ENCODE data around the gene ZNF438.
A peak's percentile ranks its signal among the peaks of the same experiment; 100 is the strongest.
"Not testable (repeated sequence)": the region's sequence is repeated elsewhere in the genome, so short reads cannot be mapped to it uniquely, and the experiment has no call there.

The ZNF438 gene

DNA sequence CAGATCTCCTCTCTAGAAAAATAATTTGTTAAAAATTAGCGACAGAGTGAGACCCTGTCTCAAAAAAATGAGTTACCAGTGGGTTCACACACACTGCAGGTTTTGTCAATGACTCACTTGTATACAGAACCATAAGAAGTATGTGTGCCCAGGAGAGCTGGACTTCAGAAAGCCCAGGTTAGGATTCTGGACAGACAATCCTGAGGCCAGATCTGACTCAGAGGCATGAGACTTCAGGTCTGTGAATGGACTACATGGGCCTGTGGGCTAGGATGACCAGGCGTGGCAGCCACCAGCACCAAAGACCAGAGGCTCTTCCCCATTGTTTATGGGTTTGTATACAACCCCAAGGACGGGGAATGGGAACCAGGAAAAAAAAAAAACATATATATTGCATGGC is 9.3 kb upstream of the ZNF438 start:
- no peak for DNase-seq (ENCODE audit: low read depth)

DNA sequence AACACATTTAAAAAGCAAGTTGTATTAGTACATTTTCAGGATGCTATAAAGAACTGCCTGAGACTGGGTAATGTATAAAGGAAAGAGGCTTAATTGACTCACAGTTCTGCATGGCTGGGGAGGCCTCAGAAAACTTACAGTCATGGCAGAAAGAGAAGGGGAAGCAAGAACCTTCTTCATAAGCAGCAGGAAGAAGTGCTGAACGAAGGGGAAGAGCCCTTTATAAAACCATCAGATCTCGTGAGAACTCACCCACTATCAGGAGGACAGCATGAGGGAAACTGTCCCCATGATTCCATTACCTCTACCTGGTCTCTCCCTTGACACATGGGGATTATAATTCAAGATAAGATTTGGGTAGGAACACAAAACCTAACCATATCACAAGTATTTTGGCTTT is 7.3 kb upstream of the ZNF438 start:
- peak; percentile 17 for DNase-seq (ENCODE audit: low read depth)

DNA sequence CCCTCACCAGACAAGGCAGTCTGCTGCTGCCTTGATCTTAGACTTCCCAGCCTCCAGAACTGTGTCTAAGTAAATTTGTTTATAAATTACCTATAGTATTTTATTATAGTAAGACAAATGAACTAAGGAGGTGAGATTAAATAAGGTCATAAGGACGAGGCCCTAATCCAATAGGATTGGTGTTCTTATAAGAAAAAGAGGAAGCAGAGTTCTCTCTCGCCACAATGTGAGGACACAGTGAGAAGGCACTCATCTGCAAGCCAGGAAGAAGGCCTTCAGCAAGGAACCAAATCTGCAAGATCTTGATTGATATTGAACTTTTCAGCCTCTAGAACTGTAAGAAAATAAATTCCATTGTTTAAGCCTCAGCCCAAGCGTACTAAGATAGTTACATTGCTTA is 6.1 kb upstream of the ZNF438 start:
- no peak for DNase-seq (ENCODE audit: low read depth)

DNA sequence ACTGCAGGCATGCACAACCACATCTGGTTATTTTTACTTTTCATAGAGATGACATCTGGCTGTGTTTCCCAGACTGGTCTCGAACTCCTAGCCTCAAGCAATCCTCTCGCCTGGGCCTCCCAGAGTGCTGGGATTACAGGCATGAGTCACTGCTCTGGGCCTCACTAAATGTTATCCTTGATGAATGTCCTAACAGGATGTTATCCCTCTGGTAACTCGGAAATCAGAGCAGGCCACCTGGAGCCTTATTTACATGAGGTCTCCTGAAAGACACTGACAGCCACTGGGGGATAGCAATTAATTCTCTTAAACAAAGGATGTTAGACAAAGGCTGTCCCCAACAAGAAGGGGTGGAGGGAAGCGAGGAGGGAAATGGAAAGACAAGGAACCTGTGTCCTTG is 4.5 kb upstream of the ZNF438 start:
- DNase-seq (ENCODE audit: low read depth), result no peak

DNA sequence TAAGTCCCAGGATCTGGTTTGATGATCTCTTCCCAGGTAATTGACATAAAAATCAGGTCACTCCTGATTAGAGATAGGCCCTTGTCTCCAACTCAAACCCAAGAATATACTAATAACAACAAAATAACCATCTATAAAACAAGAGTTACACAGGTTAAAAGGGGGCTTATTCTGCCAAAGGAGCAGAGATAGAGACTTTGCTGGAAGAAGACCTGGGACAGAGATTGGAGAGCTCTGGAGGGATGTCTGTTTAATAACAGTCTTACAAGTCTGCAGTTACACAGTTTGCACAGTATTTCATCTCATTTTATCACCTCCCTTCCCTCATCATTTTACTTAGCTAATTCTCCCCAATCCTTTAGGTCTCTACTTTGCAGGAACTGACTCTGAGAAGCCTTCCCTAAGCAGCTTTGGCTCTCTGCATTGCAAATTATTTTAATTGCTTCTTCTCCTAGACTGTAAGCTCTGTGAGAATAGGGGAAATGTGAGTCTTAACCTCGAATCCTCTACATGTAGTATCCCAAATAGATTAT is 3.7 kb upstream of the ZNF438 start:
- DNase-seq (ENCODE audit: low read depth), result no peak

DNA sequence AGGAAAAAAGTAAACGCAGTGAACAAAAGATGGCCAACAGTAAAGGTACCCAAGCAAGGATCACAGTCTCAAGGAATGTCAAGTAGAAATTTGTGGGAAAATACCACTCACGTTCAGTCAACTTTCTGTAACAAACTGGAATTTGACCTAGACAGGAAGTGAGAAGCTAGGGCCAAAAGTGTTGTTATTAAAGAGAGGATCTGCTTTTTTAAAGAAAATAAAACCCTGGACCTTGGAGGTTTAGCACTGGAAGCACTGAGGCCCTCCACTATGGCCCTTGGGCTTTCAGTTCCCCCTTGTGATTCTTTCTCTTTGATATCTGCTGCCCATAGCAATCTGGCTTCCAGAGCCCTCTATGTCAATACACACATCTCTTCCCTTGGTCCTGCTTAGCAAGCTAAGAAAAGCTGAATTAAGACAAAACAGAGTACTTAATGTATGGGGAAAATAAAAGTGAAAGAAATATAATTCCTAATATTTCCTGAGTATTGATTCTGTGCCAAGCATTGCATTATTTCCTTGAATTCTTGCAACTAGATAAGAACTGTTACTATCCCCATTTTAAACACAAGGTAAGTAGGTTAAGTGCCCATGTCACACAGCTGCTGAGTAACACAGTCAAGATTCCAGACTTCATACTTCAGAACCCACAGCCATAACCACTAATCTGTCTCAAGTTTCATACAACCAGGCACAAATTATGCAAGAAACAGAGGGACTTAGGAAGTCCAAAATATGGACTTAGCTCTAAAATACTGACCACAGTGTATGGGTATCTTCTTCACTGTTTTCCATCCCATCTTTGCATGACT is 2.6 kb upstream of the ZNF438 start:
- no peak for DNase-seq (ENCODE audit: low read depth)

DNA sequence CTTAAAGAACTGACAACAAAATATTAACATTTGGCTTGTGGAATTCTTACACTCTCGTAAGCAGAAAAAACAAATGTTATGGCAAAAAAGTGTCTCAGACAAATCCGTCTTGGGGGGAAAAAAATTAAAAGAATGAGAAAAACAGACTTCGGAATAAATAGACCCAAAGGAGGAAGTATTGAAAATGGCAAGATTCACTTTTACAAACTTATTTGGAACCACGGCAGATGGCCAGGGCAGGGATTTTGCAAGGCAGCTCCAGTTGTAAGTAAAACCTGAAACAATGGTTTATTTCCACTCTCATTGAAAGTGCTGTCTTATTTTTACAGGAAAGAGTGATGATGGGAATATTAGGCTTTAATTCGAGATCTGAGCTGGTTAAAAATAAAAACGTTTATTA is 1.5 kb upstream of the ZNF438 start:
- DNase-seq (ENCODE audit: low read depth), result no peak

DNA sequence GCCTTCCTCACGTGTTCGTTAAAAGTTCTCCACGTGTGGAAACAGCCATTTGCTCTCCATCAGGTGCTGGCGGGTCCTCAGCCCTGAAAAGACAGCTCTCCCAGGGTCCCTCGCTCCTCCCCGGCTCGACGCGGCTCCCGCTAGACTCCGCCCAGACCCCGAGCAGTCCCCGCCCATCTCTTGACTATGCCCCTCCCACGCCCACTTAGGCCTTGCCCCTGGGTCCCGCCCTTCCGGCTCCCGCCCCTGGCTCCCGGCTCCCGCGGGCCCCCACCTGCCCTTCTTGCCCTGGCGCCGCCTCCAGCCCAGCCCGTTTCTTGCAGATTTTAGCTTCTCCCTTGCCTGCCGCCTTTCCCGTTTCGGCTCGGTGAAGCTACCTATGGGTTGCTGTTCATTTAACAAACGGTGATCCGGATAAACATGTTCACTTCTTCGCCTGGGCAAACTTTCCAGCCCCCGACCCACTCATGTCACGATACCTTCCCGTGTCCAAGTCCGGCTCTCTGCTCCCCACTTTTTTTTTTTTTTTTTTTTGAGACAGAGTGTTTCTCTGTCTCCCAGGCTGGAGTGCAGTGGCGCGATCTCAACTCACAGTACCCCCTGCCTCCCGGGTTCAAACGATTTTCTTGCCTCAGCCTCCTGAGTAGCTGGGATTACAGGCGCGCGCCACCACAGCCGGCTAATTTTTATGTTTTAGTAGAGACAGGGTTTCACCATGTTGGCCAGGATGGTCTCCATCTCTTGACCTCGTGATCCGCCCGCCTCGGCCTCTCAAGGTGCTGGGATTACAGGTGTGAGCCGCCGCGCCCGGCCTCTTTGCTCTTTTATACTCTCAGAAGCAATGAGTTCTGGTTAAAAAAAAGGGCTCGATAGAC is 830 bp upstream of the ZNF438 start:
- DNase-seq (ENCODE audit: low read depth), result peak; percentile 77

DNA sequence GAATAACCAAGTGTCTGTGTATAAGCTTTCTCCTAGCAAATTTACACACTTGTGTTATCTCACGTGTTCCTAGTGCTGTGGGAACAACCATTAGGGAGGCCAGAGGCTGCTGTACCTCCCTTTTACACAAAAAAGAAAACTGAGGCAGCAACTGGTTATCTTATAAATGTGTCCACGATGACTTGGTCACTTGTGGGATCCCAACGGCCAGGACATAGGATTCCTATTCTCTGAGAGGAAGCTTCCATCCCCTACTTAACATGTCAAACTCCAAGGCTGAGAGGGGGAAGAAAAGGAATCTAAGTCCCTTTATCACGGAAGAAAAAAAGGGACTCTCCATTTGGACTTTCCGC is 484 bp downstream of the ZNF438 start:
- DNase-seq (ENCODE audit: low read depth), result no peak

DNA sequence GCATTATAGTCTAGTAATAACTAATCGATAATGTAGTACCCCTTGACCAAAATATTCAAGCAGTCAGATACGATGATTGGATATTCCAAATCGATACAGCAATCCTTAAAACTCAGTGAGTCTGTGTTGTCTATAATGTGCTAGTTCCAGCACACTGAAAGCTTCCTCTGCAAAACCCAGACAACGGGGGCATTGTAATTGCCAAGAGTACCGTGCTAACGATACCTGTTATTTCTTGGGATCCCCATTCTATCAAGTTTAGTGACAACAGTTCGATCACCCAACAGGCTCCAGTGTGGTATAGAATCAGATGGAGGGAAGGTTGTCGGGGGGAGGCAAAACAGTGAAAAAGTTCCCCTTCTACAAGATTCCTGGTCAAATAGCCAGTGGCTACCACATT is 865 bp downstream of the ZNF438 start:
- DNase-seq (ENCODE audit: low read depth), result no peak

DNA sequence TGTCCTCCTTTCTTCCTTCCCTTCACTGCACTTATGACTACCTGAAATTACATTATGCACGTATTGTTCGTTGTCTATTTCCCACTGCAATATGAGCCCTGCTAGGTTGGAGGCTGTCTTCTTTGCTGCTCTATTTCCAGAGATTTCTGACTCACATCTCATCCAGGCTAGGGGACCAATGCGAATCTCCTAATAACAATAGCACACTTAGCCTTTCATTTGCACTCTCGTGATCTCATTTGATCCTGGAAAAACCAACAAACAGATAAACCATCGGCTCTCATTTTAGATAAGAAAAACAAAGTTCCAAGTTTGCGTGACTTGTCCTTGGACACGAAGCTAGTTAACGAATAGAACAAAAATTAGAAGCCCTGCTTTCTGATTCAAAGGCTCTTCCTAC is 1.4 kb downstream of the ZNF438 start:
- no peak for DNase-seq (ENCODE audit: low read depth)

DNA sequence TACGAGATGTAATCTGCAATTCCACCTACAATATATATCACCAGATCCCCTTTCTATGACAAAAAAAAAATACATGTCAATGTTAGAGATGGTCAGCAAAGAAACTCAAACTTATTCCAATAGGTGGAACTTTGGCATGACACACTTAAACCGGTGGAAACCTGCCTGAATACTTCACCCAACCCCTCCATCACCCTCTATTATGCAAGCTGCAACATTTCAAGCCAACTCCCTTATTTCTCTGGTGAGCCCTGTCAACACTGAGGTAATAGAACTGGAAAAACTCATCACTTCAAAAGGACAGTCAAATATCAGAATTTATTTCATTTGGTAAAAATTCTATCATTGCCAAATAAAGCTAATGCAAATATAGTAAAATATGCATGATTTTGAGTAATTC is 3.6 kb downstream of the ZNF438 start:
- no peak for DNase-seq (ENCODE audit: low read depth)

DNA sequence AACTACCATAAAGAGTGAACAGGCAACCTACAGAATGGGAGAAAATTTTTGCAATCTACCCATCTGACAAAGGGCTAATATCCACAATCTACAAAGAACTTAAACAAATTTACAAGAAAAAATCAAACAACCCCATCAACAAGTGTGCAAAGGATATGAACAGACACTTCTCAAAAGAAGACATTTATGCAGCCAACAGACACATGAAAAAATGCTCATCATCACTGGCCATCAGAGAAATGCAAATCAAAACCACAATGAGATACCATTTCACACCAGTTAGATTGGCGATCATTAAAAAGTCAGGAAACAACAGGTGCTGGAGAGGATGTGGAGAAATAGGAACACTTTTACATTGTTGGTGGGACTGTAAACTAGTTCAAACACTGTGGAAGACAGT is 5.4 kb downstream of the ZNF438 start:
- DNase-seq (ENCODE audit: low read depth), result not testable (repeated sequence)

DNA sequence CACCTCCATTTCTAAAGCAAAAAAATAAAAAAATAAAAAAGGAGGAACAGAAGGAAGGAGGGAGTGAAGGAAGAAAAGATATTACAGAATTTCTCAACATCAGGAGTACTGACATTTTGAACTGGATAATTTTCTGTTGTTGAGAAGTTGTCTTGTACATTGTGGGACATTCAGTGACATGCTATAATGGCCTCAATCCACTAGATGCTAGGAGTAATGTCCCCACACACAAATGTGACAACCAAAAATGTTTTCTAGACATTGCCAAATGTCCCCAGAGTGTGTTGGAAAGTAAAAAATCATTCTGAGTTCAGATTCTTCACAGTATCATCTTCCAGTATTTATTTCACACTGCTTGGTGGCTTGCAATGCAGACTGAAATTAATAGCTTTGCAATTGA is 6.5 kb downstream of the ZNF438 start:
- DNase-seq (ENCODE audit: low read depth), result no peak

DNA sequence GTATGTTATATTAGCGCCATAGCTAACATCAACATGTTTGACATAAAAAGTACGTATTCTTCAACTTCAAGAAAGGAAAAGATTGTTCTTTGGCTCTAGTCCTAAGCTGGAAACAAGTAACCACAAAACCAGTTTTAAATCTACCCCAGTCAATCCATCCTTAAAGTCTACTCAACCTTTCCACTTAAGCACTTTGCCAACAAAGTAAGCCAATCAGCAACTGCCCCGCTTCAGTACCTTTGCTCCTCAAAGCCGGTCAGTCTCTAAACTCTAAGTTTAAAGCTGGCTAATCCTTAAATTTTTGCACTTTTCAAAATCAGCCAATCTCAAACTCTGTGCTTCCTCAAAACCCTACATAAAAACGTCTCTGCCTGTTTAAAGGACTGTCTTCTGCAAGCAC is 8.1 kb downstream of the ZNF438 start:
- DNase-seq (ENCODE audit: low read depth), result no peak

DNA sequence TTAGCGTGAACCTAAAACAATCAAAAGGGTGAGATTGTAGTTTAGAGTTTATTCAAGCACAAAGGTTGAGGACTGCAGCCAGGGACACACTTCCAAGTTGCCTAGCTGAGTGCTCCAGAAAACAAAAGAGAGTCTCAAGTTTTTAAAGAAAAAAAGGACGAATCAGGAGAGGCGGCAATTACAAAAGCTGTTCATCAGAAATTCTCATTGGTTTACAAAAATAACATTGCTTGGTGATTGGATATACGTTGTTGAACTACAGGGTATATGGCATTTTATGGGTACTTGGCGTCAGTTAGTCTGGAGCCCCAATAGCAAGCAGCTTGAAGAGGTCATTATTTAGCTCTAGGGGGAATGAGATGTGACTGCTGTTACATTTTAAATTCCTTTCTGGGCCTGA is 11.5 kb downstream of the ZNF438 start:
- no peak for DNase-seq (ENCODE audit: low read depth)

DNA sequence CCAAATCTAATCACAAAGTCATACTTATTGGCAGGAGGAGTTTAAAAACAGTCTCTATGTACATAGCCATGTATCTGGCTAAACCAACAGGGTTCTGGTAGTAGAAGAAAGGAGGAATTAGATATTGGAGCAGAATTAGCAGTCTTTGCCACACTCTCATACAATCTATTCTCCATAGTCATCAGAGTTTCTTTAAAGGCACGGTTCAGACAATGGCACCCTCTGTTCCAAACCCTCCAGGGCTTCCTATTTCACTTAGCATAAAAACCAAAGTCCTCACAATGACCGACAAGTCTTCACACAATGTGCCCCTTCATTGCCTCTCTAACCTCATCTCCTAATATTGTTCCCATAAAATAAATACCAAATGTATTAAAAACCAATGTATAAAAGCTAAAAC is 12.7 kb downstream of the ZNF438 start:
- DNase-seq (ENCODE audit: low read depth), result no peak

DNA sequence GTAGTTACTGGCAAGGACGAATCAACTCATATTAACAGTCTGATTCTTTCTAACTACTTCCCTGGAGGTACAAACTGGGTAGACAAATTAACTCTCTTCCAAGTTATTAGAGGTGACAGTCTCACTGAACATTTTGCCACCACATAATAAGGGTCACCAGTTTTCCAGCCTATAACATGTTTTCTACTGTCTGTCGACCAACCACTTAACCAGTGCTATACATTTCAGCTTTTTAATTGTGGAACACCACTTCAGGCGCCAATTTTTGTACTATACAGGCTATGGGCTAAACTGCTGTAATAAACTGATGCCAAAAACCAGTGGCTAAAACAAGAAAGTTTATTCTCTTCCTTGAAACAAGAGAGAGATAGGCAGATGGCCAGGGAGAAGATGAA is 13.3 kb downstream of the ZNF438 start:
- DNase-seq (ENCODE audit: low read depth), result no peak

DNA sequence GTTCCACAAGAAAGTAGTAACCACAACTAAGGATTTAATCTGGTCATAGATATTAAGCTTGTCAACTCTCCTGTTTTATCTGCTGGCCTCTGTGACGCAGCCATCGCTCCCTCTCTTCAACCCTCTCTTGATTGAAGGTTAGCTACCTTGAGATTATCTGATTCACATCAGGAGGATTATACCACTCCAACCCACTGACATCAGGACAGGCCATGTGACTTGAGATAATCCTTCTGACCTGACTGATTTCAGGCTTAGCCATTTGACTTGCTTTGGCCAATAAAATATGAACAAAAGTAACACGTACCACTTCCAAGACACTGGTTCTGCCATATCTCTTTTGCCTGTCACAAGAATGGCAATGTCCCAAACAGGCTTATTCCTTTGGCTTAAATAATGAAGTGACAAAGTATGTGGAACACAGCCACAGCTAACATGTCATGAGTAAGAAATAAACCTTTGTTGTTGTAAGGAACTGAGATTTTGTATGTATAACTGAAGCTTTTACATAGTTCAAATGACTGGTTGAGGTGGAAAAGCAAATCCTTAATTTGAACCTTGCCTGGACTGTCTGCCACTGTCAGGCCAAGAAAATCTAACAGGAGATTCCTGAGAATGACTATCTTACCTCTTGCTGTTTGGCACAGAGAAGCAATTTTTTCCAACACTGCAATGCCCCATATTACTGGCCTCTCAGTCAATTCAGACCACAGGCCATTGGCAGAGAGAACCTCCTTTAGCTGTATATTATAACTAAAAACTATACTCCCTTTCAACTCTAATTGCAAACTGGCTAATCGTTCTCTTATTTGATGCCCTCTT is 13.9 kb downstream of the ZNF438 start:
- DNase-seq (ENCODE audit: low read depth), result no peak

DNA sequence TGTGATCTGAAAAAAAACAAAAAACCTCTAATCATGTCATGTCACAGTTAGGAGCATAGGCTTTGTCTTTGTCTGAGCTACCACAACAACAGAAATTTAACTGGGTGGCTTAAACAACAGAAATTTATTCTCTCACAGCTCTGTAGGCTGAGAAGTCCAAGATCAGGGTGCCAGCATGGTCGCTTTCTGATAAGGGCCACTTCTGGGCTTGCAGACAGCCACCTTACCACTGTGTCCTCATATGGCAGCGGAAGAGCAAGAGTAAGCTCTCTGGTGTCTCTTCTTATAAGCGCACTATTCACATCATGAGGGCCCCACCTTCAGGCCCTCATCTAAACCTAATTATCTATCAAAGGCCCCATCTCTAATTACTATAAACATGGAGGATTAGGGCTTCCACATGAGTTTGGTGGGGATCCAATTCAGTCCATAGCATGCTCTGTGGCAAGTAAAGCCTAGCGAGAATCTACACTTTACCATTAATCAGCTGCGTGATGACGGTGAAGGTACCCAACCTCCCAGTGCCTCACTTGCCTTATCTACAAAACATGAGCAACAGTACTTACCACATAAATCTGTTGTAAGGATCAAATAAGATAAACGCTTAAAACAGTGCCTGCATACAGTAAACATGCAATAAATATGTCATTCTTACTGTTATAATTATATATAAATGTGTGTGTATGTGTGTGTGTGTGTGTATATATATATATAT is 17.3 kb downstream of the ZNF438 start:
- DNase-seq (ENCODE audit: low read depth), result no peak

DNA sequence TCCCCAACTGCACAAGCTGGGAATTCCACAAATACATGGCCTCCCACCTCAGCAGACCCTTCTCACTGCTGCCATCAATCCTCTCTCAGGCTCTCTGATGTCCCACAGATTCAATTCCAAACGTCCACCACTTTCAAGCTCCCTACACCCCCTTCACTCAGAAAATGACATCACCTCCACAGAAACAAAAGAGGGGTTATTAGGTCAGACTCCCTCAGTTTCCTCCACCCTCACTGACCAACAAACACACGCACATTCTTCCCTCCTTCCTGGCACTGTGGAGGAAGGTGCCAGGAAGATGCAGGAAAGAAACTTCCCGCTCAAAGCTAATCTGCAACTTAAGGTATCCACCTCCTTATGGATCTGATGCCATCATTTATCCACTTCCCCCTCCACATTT is 18.3 kb downstream of the ZNF438 start:
- no peak for DNase-seq (ENCODE audit: low read depth)

DNA sequence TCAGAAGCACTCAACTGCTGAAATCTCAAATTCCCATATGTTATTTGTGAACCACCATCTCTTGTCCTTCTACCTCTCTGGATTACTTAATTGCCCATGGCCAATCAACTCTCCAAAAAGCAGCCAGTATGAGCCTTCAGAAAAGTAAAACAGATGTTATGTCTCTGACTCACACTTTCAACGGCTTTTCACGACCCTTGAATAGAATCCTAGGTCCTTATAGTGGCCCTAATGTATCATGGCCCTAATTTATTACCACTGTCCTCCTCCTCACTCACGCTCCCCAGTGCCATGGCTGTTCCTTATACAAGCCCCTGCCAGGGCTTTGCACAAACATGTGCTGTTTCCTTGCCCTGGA is 20.0 kb downstream of the ZNF438 start:
- no peak for DNase-seq (ENCODE audit: low read depth)

Measured in CMK (cell line).